Measurements from ENCODE around the gene CNPY4. TPM values are rescaled to one million over a fixed set of nuclear protein-coding genes. Genes with fewer than 3 reads are reported as not detected.
A peak's percentile ranks its signal among the peaks of the same experiment; 100 is the strongest.

CNPY4 gene
- polyA plus RNA-seq, 1 donor from 2014 or later: 35.8 TPM

DNA sequence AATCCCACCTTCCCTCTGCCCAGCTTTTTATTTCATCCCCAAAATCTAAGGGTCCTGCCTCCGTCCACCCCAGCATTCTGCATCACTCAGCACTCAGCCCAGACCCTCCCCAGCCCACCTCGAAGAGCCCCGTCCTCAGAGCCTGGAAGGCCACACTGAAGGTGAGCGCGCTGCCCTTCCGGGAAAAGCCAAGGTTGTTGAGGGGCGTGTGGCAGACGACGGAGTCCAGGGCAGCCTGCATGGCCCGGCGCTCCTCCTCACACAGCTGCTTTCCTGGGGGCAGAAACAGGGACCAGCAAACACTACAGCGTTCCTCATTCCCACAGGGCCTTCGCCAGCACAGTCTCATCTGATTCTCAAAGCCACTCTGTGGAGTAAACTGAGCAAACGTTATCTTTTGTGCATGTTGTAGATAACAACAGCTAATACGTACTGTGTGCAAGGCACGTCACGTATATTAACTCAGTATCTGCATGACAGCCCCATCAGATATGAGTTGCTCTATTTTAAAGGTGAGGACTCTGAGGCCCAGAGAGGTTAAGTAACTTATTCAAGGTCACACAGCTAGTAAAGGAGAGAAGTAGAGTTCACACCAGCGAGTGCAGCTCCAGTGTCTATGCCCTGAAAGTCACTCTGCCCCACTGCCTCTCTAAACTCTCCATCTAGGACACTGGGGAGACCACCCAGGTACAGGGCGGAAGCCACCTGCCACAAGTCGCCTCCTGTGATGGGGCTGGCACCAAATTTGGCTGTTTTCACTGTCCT lies 36.3 kb downstream of the CNPY4 start:
- Histone ChIP-seq H3K9me3 (ENCODE audit: low read length) (no peaks in the 10 kb centered on the region), H3K4me2 (ENCODE audit: low read length) (no peak overlapping the region), H3K4me3 (ENCODE audit: low read length) (no peak overlapping the region), H3F3A (ENCODE audit: insufficient read depth, low read length, poor library complexity, severe bottlenecking) (no peaks in the 10 kb centered on the region), H3K27me3 (ENCODE audit: insufficient read depth, low read depth, low read length) (no peaks in the 10 kb centered on the region), H2AFZ (ENCODE audit: low read depth, low read length) (no peak overlapping the region), H3K9me2 (ENCODE audit: insufficient read depth, low read length) (no peaks in the 10 kb centered on the region), H3K27ac (ENCODE audit: low read length) (no peak overlapping the region), H3K9ac (ENCODE audit: low read length) (no peak overlapping the region), H3K36me3 (ENCODE audit: insufficient read depth, low read length) (no peaks in the 10 kb centered on the region), H4K20me1 (ENCODE audit: insufficient read depth) (no peaks in the 10 kb centered on the region), H3K79me2 (replicated peaks; ENCODE audit: insufficient read depth, low read length) (no peaks in the 10 kb centered on the region)
- TF ChIP-seq, protein P1, sequence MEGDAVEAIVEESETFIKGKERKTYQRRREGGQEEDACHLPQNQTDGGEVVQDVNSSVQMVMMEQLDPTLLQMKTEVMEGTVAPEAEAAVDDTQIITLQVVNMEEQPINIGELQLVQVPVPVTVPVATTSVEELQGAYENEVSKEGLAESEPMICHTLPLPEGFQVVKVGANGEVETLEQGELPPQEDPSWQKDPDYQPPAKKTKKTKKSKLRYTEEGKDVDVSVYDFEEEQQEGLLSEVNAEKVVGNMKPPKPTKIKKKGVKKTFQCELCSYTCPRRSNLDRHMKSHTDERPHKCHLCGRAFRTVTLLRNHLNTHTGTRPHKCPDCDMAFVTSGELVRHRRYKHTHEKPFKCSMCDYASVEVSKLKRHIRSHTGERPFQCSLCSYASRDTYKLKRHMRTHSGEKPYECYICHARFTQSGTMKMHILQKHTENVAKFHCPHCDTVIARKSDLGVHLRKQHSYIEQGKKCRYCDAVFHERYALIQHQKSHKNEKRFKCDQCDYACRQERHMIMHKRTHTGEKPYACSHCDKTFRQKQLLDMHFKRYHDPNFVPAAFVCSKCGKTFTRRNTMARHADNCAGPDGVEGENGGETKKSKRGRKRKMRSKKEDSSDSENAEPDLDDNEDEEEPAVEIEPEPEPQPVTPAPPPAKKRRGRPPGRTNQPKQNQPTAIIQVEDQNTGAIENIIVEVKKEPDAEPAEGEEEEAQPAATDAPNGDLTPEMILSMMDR (IDR thresholded peaks at IDR 0.05; ENCODE audit: poor library complexity, severe bottlenecking): no peak
- TF ChIP-seq TAF1 (IDR thresholded peaks at IDR 0.05; ENCODE audit: low read depth) (no peak), EP300 (conservative IDR thresholded peaks at IDR 0.05; ENCODE audit: poor library complexity, severe bottlenecking) (no peak), MXI1 (conservative IDR thresholded peaks at IDR 0.05; ENCODE audit: poor library complexity, severe bottlenecking) (no peak), SMC3 (conservative IDR thresholded peaks at IDR 0.05; ENCODE audit: poor library complexity) (no peak), POLR2AphosphoS5 (IDR thresholded peaks at IDR 0.05) (no peak), EZH2 (IDR thresholded peaks at IDR 0.05; ENCODE audit: borderline replicate concordance, insufficient read depth, low read length, poor library complexity, severe bottlenecking) (no peak), RAD21 (conservative IDR thresholded peaks at IDR 0.05) (no peak)
- TF ChIP-seq, protein P2, sequence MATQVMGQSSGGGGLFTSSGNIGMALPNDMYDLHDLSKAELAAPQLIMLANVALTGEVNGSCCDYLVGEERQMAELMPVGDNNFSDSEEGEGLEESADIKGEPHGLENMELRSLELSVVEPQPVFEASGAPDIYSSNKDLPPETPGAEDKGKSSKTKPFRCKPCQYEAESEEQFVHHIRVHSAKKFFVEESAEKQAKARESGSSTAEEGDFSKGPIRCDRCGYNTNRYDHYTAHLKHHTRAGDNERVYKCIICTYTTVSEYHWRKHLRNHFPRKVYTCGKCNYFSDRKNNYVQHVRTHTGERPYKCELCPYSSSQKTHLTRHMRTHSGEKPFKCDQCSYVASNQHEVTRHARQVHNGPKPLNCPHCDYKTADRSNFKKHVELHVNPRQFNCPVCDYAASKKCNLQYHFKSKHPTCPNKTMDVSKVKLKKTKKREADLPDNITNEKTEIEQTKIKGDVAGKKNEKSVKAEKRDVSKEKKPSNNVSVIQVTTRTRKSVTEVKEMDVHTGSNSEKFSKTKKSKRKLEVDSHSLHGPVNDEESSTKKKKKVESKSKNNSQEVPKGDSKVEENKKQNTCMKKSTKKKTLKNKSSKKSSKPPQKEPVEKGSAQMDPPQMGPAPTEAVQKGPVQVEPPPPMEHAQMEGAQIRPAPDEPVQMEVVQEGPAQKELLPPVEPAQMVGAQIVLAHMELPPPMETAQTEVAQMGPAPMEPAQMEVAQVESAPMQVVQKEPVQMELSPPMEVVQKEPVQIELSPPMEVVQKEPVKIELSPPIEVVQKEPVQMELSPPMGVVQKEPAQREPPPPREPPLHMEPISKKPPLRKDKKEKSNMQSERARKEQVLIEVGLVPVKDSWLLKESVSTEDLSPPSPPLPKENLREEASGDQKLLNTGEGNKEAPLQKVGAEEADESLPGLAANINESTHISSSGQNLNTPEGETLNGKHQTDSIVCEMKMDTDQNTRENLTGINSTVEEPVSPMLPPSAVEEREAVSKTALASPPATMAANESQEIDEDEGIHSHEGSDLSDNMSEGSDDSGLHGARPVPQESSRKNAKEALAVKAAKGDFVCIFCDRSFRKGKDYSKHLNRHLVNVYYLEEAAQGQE (IDR thresholded peaks at IDR 0.05; ENCODE audit: borderline replicate concordance): no peak

GRCh38 chr7:100156331-100157068 lies 37.1 kb downstream of the CNPY4 start:
- no peak overlapping the region for H3K4me2 ChIP-seq (ENCODE audit: low read length)
- H4K20me1 ChIP-seq (ENCODE audit: insufficient read depth): no peaks in the 10 kb centered on the region
- no peaks in the 10 kb centered on the region for H3F3A ChIP-seq (ENCODE audit: insufficient read depth, low read length, poor library complexity, severe bottlenecking)
- H3K79me2 ChIP-seq (replicated peaks; ENCODE audit: insufficient read depth, low read length): no peaks in the 10 kb centered on the region
- H3K27me3 ChIP-seq (ENCODE audit: insufficient read depth, low read depth, low read length): no peaks in the 10 kb centered on the region
- no peaks in the 10 kb centered on the region for H3K9me2 ChIP-seq (ENCODE audit: insufficient read depth, low read length)
- no peak overlapping the region for H3K9ac ChIP-seq (ENCODE audit: low read length)
- TF ChIP-seq TAF1 (IDR thresholded peaks at IDR 0.05; ENCODE audit: low read depth): no peak
- TF ChIP-seq EP300 (conservative IDR thresholded peaks at IDR 0.05; ENCODE audit: poor library complexity, severe bottlenecking): no peak
- no peak for TF ChIP-seq POLR2AphosphoS5 (IDR thresholded peaks at IDR 0.05)
- TF ChIP-seq EZH2 (IDR thresholded peaks at IDR 0.05; ENCODE audit: borderline replicate concordance, insufficient read depth, low read length, poor library complexity, severe bottlenecking): no peak
- H3K36me3 ChIP-seq (ENCODE audit: insufficient read depth, low read length): no peaks in the 10 kb centered on the region
- H3K4me3 ChIP-seq (ENCODE audit: low read length): peak overlapping the region; percentile 89
- no peak overlapping the region for H2AFZ ChIP-seq (ENCODE audit: low read depth, low read length)
- no peaks in the 10 kb centered on the region for H3K9me3 ChIP-seq (ENCODE audit: low read length)
- H3K27ac ChIP-seq (ENCODE audit: low read length): no peak overlapping the region
